H1 (cell line): Measurements from ENCODE around the gene TRPC1. TPM values are rescaled to one million over a fixed set of nuclear protein-coding genes. Genes with fewer than 3 reads are reported as not detected.

Source experiments
- CTCF ChIA-PET: fragments of 300-600 bp; sonication (Branson Sonifier 250); formaldehyde crosslinking; loops from one replicate; lab custom pipeline; 2021; ENCODE audit not compliant: partially characterized antibody; lab: Charles Lee
- POLR2A ChIA-PET: fragments of 300-600 bp; sonication (Branson Sonifier 250); formaldehyde crosslinking; loops from one replicate; lab custom pipeline; 2021; ENCODE audit warnings: inconsistent platforms; ENCODE audit not compliant: partially characterized antibody; lab: Charles Lee
- DNase-seq, 2 experiments: peaks; one replicate each; pipeline versions ENCODE4 v3.0.0 to v3.0.0-alpha.2; 2010 to 2022; ENCODE audit warnings: low spot score in 2 of 2, low read depth in 1 of 2, mixed read lengths in 1 of 2
- FAIRE-seq: peaks from 2 replicates; lab custom pipeline; 2011; peaks lifted over from hg19 to GRCh38; lab: Jason Lieb, UNC
- H2AFZ ChIP-seq: 2 replicates; pipeline ENCODE4 v1.8.1; 2012; ENCODE audit warnings: low read length, inconsistent platforms
- H2AK5ac ChIP-seq: 2 replicates; pipeline ENCODE4 v1.6.1; 2013; ENCODE audit warnings: low read depth, low read length
- H2BK120ac ChIP-seq: replicated peaks from 2 replicates; pipeline ENCODE3; 2013; ENCODE audit warnings: low read depth, low read length, inconsistent platforms
- H2BK12ac ChIP-seq: 2 replicates; pipeline ENCODE4 v1.6.1; 2013; ENCODE audit warnings: low read depth, low read length
- H2BK15ac ChIP-seq: 2 replicates; pipeline ENCODE4 v1.6.1; 2013; ENCODE audit warnings: low read length
- H2BK20ac ChIP-seq: 2 replicates; pipeline ENCODE4 v1.6.1; 2013; ENCODE audit warnings: low read length
- H2BK5ac ChIP-seq: 2 replicates; pipeline ENCODE4 v1.6.1; 2013; ENCODE audit warnings: low read depth, low read length
- H3K14ac ChIP-seq: 2 replicates; pipeline ENCODE4 v1.6.1; 2013; ENCODE audit warnings: inconsistent platforms; ENCODE audit not compliant: insufficient read length
- H3K18ac ChIP-seq: 2 replicates; pipeline ENCODE4 v1.6.1; 2013; ENCODE audit warnings: low read length; ENCODE audit errors: extremely low read depth
- H3K23ac ChIP-seq: 2 replicates; pipeline ENCODE4 v1.6.1; 2013; ENCODE audit warnings: inconsistent platforms; ENCODE audit not compliant: insufficient read length
- H3K23me2 ChIP-seq: 2 replicates; pipeline ENCODE4 v1.6.1; 2013; ENCODE audit warnings: low read depth, low read length
- H3K27ac ChIP-seq: 2 replicates; pipeline ENCODE4 v1.6.1; 2011; ENCODE audit warnings: low read depth, low read length, inconsistent platforms
- H3K27me3 ChIP-seq, 4 experiments: replicated peaks in 1 of 4; 1 replicate in 1 of 4; 2 replicates in 3 of 4; pipeline versions ENCODE4 v1.6.1 to v1.8.1; 2011 to 2013; ENCODE audit warnings: low read length in 3 of 4, mild to moderate bottlenecking in 3 of 4, inconsistent platforms in 2 of 4, mixed read lengths in 2 of 4, moderate library complexity in 1 of 4; ENCODE audit not compliant: control insufficient read depth in 3 of 4, insufficient read depth in 3 of 4; ENCODE audit errors: extremely low read depth in 1 of 4
- H3K36me3 ChIP-seq, 4 experiments: 2 replicates each; pipeline versions ENCODE4 v1.6.1 to v1.8.1; 2011 to 2013; ENCODE audit warnings: mild to moderate bottlenecking in 4 of 4, low read length in 3 of 4, moderate library complexity in 2 of 4, control low read depth in 1 of 4, inconsistent platforms in 1 of 4; ENCODE audit not compliant: insufficient read depth in 4 of 4, control insufficient read depth in 2 of 4
- H3K4ac ChIP-seq: replicated peaks from 2 replicates; pipeline ENCODE3; 2013; ENCODE audit warnings: low read length, low read depth, mixed read lengths, inconsistent platforms; ENCODE audit not compliant: insufficient read length
- H3K4me1 ChIP-seq, 4 experiments: replicated peaks in 1 of 4; 1 replicate in 1 of 4; 2 replicates in 3 of 4; pipeline versions ENCODE4 v1.6.1 to v1.8.1; 2011 to 2013; ENCODE audit warnings: low read length in 3 of 4, inconsistent platforms in 2 of 4, mixed read lengths in 1 of 4; ENCODE audit not compliant: insufficient read depth in 4 of 4, control insufficient read depth in 3 of 4
- H3K4me2 ChIP-seq, 2 experiments: 2 replicates each; pipeline versions ENCODE4 v1.6.1 to v1.8.1; 2011 to 2013; ENCODE audit warnings: low read depth in 2 of 2, low read length in 2 of 2, control low read depth in 1 of 2, inconsistent platforms in 1 of 2, mild to moderate bottlenecking in 1 of 2; ENCODE audit not compliant: insufficient read depth in 1 of 2
- H3K4me3 ChIP-seq, 4 experiments: fragments of 200-600, 300-600 bp in 1 of 4; sonication (generic), shearing (Covaris generic), sonication (Bioruptor Twin) in 1 of 4; 2 replicates each; pipeline versions ENCODE4 v1.5.1 to v1.8.1; 2011 to 2016; ENCODE audit warnings: low read length in 4 of 4, low read depth in 3 of 4, control low read depth in 2 of 4, inconsistent platforms in 2 of 4, mild to moderate bottlenecking in 2 of 4, mixed read lengths in 1 of 4, moderate library complexity in 1 of 4; ENCODE audit not compliant: insufficient read depth in 2 of 4; ENCODE audit errors: extremely low read depth in 1 of 4
- H3K56ac ChIP-seq: replicated peaks from 2 replicates; pipeline ENCODE3; 2013; ENCODE audit warnings: low read depth, mild to moderate bottlenecking, mixed read lengths, low read length, inconsistent platforms; ENCODE audit not compliant: insufficient read length
- H3K79me1 ChIP-seq: 2 replicates; pipeline ENCODE4 v1.6.1; 2013; ENCODE audit warnings: low read depth, low read length, control low read depth
- H3K79me2 ChIP-seq, 2 experiments: 2 replicates each; pipeline versions ENCODE4 v1.6.1 to v1.8.1; 2012 to 2013; ENCODE audit warnings: low read length in 2 of 2, mild to moderate bottlenecking in 2 of 2, inconsistent platforms in 1 of 2; ENCODE audit not compliant: insufficient read depth in 2 of 2, control insufficient read depth in 1 of 2
- H3K9ac ChIP-seq, 4 experiments: replicated peaks in 1 of 4; 1 replicate in 1 of 4; 2 replicates in 3 of 4; pipeline versions ENCODE4 v1.6.1 to v1.8.1; 2011 to 2013; ENCODE audit warnings: low read depth in 3 of 4, low read length in 3 of 4, control low read depth in 2 of 4, mild to moderate bottlenecking in 2 of 4, moderate library complexity in 2 of 4, inconsistent platforms in 1 of 4; ENCODE audit errors: extremely low read depth in 1 of 4
- H3K9me3 ChIP-seq, 2 experiments: 2 replicates each; pipeline versions ENCODE4 v1.6.1 to v1.8.1; 2012 to 2013; ENCODE audit warnings: mild to moderate bottlenecking in 2 of 2, moderate library complexity in 2 of 2, control low read depth in 1 of 2, inconsistent platforms in 1 of 2, low read depth in 1 of 2, low read length in 1 of 2, mixed read lengths in 1 of 2; ENCODE audit not compliant: insufficient read depth in 2 of 2
- H4K20me1 ChIP-seq, 2 experiments: replicated peaks in 1 of 2; 2 replicates each; pipeline versions ENCODE3 to v1.8.1; 2011 to 2013; ENCODE audit warnings: inconsistent platforms in 2 of 2, low read length in 2 of 2, mild to moderate bottlenecking in 1 of 2; ENCODE audit not compliant: insufficient read depth in 2 of 2, control insufficient read depth in 1 of 2
- H4K5ac ChIP-seq: 2 replicates; pipeline ENCODE4 v1.6.1; 2013; ENCODE audit warnings: low read length, low read depth, mixed read lengths, inconsistent platforms; ENCODE audit not compliant: insufficient read length
- H4K8ac ChIP-seq: 2 replicates; pipeline ENCODE4 v1.8.0; 2013; ENCODE audit warnings: mild to moderate bottlenecking, moderate library complexity, low read length, inconsistent platforms; ENCODE audit not compliant: insufficient read depth; ENCODE audit errors: extremely low read depth
- H4K91ac ChIP-seq: replicated peaks from 2 replicates; pipeline ENCODE3; 2013; ENCODE audit warnings: low read length, mixed read lengths, inconsistent platforms; ENCODE audit not compliant: insufficient read length
- PHF8 ChIP-seq: fragments of 200-600 bp; sonication (generic); conservative IDR thresholded peaks from 2 replicates; pipeline ENCODE4 v1.7.1; 2012; ENCODE audit warnings: low read depth, mild to moderate bottlenecking, inconsistent platforms, low read length, moderate library complexity
- SIRT6 ChIP-seq: IDR thresholded peaks from one replicate; pipeline ENCODE4 v1.7.1; 2012; ENCODE audit warnings: low read length, inconsistent platforms
- YY1 ChIP-seq: IDR thresholded peaks from 2 replicates; pipeline ENCODE4 v1.6.1; 2011; ENCODE audit warnings: low read depth, mild to moderate bottlenecking, low read length
- polyA plus RNA-seq, 7 experiments: library from polyadenylated mRNA; depleted of rRNA in 3 of 7; stranded (reverse) in 5 of 7; unstranded in 2 of 7; fragments of >200 nt in 5 of 7; fragments of 200-250 nt in 2 of 7; gene quantifications; 1 replicate in 5 of 7; 2 replicates in 1 of 7; 4 replicates in 1 of 7; pipeline versions ENCODE4 v1.2.1 to v1.2.3, GENCODE V29; 2011 to 2013; ENCODE audit warnings: missing spikeins in 2 of 7, mixed read lengths in 2 of 7
- total RNA-seq: library from RNA; stranded (reverse); fragmentation: NEBNext Ultra II Directional; extraction: Animal tissue kit (Norgen Biotek cat#: 25700); gene quantifications from 2 replicates; pipeline ENCODE4 v1.2.1, GENCODE V29; 2021

The TRPC1 gene
- total and polyA plus RNA-seq, 2 of the 8 experiments (the other 6 are each of a cell fraction or from before 2014, with no cell fraction given) = 22.6 to 23.1 TPM

- Histone ChIP-seq H2BK5ac (no peak overlapping the region), H3K27me3 (peaks cover 0 to 1% (median 0%) of the 10 kb centered on the region in 4 experiments; a peak in 1 of 7 replicates), H3K79me1 (peaks cover 3% of the 10 kb centered on the region; the same call in 1 of the 2 replicates), H2BK120ac (no peak overlapping the region), H3K36me3 (peaks cover 0 to 3% (median 0%) of the 10 kb centered on the region in 4 experiments; a peak in 1 of 8 replicates), H3K9ac (no peak overlapping the region), H3K4ac (no peak overlapping the region), H4K8ac (no peak overlapping the region), H3K9me3 (no peaks in the 10 kb centered on the region), H4K91ac (no peak overlapping the region), H3K18ac (no peak overlapping the region), H3K56ac (no peak overlapping the region), H3K23ac (no peak overlapping the region), H2BK12ac (no peak overlapping the region), H3K4me3 (no peak overlapping the region), H3K4me2 (no peak overlapping the region), H4K20me1 (peaks cover 1 to 3% of the 10 kb centered on the region in 2 experiments), H3K27ac (no peak overlapping the region), H3K14ac (no peak overlapping the region), H2BK20ac (no peak overlapping the region), H2BK15ac (no peak overlapping the region), H2AFZ (no peak overlapping the region), H2AK5ac (no peak overlapping the region), H3K79me2 (peaks cover 0 to 18% of the 10 kb centered on the region in 2 experiments; a peak in 2 of 4 replicates), H3K4me1 (peaks cover 0 to 3% (median 0%) of the 10 kb centered on the region in 4 experiments; a peak in 1 of 7 replicates), H3K23me2 (no peaks in the 10 kb centered on the region), H4K5ac (no peak overlapping the region)
- FAIRE-seq = no peak
- ChIA-PET POLR2A (interaction anchor here (3.3 kb wide), 1 partner anchor 11 kb away, joined by 9 read pairs; the partner anchor contains the start of gene TRPC1), CTCF (interaction anchor here (0.6 kb wide), 1 partner anchor 252 kb away, joined by 3 read pairs; no protein-coding TSS in a partner anchor)
- TF ChIP-seq SIRT6 = no peak
- TF ChIP-seq PHF8 = no peak
- no peak for TF ChIP-seq YY1
- no peak for DNase-seq
These were observed 11.6 kb downstream of the TRPC1 start for GRCh38 chr3:142735462-142735861.
